ENCODE measurements around the gene TRAPPC2.
"Not testable (repeated sequence)": the region's sequence is repeated elsewhere in the genome, so short reads cannot be mapped to it uniquely, and the experiment has no call there.

The TRAPPC2 gene

GRCh38 chrX:13742397-13743176, 8.2 kb upstream of the TRAPPC2 start:
- no peak for DNase-seq

- no peak for DNase-seq
Observed at GRCh38 chrX:13741695-13742094, 7.3 kb upstream of the TRAPPC2 start.

GRCh38 chrX:13733506-13733905, 914 bp downstream of the TRAPPC2 start:
- no peak for DNase-seq

- DNase-seq = no peak
Observed at GRCh38 chrX:13732246-13733067, 2.0 kb downstream of the TRAPPC2 start.

GRCh38 chrX:13730523-13730922, 3.9 kb downstream of the TRAPPC2 start:
- not testable (repeated sequence) for DNase-seq

GRCh38 chrX:13726583-13726982, 7.8 kb downstream of the TRAPPC2 start:
- DNase-seq = not testable (repeated sequence)

- DNase-seq = not testable (repeated sequence)
Observed at GRCh38 chrX:13724878-13725277, 9.5 kb downstream of the TRAPPC2 start.

- DNase-seq = peak in 1 of 2 donors; percentile 55
Observed at GRCh38 chrX:13721819-13722519, 12.5 kb downstream of the TRAPPC2 start.

- no peak for DNase-seq
Observed at GRCh38 chrX:13721371-13721770, 13.0 kb downstream of the TRAPPC2 start.

- DNase-seq = no peak
Observed at GRCh38 chrX:13719192-13719856, 15.1 kb downstream of the TRAPPC2 start.

- DNase-seq = no peak
Observed at GRCh38 chrX:13717700-13718472, 16.5 kb downstream of the TRAPPC2 start.

- DNase-seq = no peak
Observed at GRCh38 chrX:13716905-13717304, 17.5 kb downstream of the TRAPPC2 start.

- DNase-seq = no peak
Observed at GRCh38 chrX:13716455-13716854, 18.0 kb downstream of the TRAPPC2 start.

- DNase-seq = no peak
Observed at GRCh38 chrX:13711141-13711540, 23.3 kb downstream of the TRAPPC2 start.

GRCh38 chrX:13703589-13703988, 30.8 kb downstream of the TRAPPC2 start:
- no peak for DNase-seq

- DNase-seq = no peak
Observed at GRCh38 chrX:13703135-13703534, 31.3 kb downstream of the TRAPPC2 start.

GRCh38 chrX:13702111-13702789, 32.2 kb downstream of the TRAPPC2 start:
- no peak for DNase-seq

GRCh38 chrX:13700380-13700779, 34.0 kb downstream of the TRAPPC2 start:
- no peak for DNase-seq

GRCh38 chrX:13699183-13699826, 35.1 kb downstream of the TRAPPC2 start:
- DNase-seq = no peak

- no peak for DNase-seq
Observed at GRCh38 chrX:13698432-13698831, 36.0 kb downstream of the TRAPPC2 start.

- no peak for DNase-seq
Observed at GRCh38 chrX:13697976-13698375, 36.4 kb downstream of the TRAPPC2 start.

Data from bone marrow (tissue), 2 donors.